ENCODE results near the gene SAP25. TPM values are rescaled to one million over a fixed set of nuclear protein-coding genes. Genes with fewer than 3 reads are reported as not detected.

SAP25 gene
- total RNA-seq: 0.13 TPM in 1 of 2 replicates, not detected in the other

GRCh38 chr7:100573691-100574361, at the start of gene SAP25:
Gene SAP25 (minus strand): TSS chr7:100573900. CDS start chr7:100573742, 158 bp downstream.
- no peak for DNase-seq (ENCODE audit: low read depth in 2 of 2)

GRCh38 chr7:100621554-100621953, 47.9 kb upstream of the SAP25 start:
- no peak for DNase-seq (ENCODE audit: low read depth in 2 of 2)

- no peak for DNase-seq (ENCODE audit: low read depth in 2 of 2)
These were observed 47.1 kb upstream of the SAP25 start for GRCh38 chr7:100620804-100621203.

GRCh38 chr7:100620239-100620638, 46.5 kb upstream of the SAP25 start:
- DNase-seq (ENCODE audit: low read depth in 2 of 2): no peak

DNA sequence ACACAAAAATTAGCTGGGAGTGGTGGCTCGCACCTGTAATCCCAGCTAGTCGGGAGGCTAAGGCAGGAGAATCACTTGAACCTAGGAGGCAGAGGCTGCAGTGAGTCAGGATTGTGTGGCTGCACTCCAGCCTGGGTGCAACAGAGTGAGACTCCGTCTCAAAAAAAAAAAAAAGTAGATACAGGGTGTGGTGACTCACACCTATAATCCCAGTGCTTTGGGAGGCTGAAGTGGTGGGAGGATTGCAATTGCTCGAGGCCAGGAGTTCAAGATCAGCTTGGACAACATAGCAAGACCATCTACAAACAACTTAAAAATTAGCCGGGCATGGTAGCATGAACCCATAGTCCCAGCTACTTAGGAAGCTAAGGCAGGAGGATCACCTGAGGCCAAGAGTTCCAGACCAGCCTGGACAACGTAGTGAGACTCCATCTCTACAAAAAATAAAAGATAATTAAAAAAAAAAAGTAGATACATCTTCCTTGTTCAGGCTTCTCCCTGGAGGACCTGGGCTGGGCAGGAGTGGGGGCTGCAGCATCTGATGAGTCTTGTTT, 40.7 kb upstream of the SAP25 start:
- no peak for DNase-seq (ENCODE audit: low read depth in 2 of 2)

GRCh38 chr7:100613412-100614175, 39.9 kb upstream of the SAP25 start:
- no peak for DNase-seq (ENCODE audit: low read depth in 2 of 2)

DNA sequence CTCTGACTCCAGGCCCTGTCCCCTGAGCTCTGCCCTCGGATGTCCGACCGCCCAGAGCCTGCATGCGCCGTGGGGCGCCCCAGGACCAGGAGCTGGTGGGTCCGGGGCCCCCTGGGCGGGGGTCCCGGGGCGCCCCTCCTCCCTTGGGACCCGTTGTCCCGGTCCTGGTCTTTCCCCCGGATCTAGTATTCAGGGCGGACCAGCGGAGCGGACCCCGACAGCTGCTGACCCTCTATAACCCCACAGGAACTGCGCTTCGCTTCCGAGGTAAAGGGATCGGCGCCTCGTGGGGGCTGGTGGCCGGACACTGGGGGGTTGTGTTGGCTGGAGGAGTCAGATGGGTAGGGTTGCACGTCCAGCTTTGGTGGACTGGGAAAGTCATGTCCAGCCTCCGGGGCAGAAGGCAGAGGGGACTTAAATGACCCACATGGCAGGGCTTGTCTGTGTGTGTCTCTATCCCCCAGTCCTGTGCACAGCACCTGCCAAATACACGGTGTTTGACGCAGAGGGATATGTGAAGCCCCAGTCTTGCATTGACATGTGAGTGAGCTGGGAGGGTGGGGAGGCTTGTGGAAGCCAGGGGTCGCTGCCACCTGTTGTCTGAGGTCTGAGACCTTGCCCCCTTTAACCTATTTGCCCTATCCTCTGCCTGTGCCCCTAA, 39.2 kb upstream of the SAP25 start:
- DNase-seq (ENCODE audit: low read depth in 2 of 2): peak in 1 of 2 donors; percentile 21

GRCh38 chr7:100611983-100612729, 38.5 kb upstream of the SAP25 start, which contains the start of gene MOSPD3:
Gene MOSPD3 (plus strand): TSS chr7:100612540. CDS start chr7:100612792, 252 bp downstream.
- peak; percentile 99 to 100 for DNase-seq (ENCODE audit: low read depth in 2 of 2)

GRCh38 chr7:100609958-100610357, 36.3 kb upstream of the SAP25 start:
- DNase-seq (ENCODE audit: low read depth in 2 of 2): no peak

DNA sequence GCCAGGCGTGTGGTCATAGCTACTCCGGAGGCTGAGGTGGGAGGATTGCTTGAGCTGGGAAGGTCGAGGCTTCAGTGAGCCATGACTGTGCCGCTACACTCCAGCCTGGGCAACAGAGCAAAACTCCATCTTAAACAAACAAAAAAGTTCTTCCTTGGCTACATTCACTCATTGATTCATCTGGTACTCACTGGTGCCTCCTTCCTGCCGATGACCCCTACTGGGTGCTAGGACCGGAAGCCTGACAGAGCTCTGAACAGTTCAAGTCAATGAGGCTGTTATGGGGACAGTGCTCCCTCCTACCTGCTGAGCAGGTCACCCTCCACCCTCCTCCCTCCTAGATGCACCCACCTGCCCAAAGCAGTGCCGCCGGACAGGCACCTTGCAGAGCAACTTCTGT, 33.4 kb upstream of the SAP25 start:
- DNase-seq (ENCODE audit: low read depth in 2 of 2): no peak

DNA sequence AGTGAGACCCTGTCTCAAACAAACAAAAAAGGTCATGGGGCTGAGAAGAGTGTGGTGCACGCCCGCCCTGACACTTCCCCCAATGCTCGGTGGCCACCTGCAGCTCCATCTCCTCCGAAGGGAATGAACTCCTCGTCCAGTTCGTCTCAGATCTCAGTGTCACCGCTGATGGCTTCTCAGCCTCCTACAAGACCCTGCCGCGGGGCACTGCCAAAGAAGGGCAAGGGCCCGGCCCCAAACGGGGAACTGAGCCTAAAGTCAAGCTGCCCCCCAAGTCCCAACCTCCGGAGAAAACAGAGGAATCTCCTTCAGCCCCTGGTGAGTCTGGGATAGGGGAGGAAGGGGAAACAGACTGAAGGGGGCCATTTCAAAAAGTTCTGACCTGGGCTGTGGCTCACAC, 32.6 kb upstream of the SAP25 start:
- DNase-seq (ENCODE audit: low read depth in 2 of 2): no peak

- peak in 1 of 2 donors; percentile 11 for DNase-seq (ENCODE audit: low read depth in 2 of 2)
These were observed 31.5 kb upstream of the SAP25 start for GRCh38 chr7:100604976-100605911.

GRCh38 chr7:100604028-100604975, 30.6 kb upstream of the SAP25 start:
- peak in 1 of 2 donors; percentile 59 for DNase-seq (ENCODE audit: low read depth in 2 of 2)

DNA sequence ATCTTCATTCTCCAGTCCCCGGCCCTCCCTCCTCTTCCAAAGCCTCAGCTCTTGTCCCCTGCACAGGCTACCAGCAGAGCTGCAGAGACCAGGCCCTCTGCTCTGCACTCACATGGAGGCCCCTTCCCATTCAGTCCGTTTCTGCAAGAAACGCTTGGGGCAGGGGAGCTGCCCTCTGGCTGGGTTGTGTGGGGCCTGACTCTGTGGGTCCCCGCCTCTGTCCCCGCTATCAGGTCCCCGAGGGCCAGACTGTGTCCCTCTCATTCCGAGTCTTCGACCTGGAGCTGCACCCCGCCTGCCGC, 30.0 kb upstream of the SAP25 start:
- no peak for DNase-seq (ENCODE audit: low read depth in 2 of 2)

DNA sequence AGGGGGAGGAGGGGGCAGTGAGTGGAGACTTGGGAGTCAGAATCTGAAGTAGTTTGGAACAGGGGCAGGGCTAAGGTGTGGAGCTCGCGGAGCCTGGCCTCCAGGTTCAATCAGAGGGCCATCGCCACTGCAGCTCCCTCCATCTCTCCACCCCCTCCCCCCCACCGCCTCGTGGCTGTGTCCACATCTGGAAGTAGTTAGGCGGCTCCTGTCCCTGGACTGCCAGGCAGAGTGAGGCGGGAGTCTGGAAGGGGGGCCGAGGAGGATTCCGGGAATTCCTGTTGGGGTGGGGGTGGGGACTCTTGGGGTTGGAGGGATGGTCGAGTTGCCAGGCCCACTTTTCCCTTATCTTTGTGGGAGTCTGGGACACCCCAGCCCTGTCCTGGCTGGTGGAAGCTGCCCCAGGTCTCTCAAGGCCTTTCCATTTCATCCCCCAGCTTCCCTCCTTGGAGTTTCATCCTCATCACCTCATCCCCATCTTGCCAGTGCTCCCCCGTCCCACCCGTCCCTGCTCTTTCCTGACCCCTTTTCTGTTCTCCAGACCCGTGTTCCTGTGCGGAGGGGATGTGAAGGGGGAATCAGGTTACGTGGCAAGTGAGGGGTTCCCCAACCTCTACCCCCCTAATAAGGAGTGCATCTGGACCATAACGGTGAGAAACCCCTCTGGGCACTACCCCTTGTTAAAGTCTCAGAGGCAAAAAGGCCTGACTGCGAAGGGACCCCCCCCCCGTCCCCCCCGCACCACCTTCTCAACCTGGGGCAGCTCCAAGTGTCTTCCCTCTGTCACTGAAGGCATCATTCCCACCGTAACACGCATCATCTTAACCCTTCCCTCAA, 29.4 kb upstream of the SAP25 start:
- DNase-seq (ENCODE audit: low read depth in 2 of 2): no peak

DNA sequence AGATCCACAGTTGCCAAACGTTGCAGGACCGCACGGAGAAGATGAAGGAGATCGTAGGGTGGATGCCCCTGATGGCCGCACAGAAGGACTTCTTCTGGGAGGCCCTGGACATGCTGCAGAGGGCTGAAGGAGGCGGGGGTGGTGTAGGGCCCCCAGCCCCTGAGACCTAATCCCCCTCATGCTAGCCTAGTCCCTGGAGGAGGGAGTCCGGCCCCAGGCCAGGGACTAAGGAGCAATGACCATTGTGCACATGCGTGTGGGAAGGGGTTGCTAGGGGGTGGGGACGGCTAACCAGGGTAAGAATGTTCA, 27.0 kb upstream of the SAP25 start:
- no peak for DNase-seq (ENCODE audit: low read depth in 2 of 2)

GRCh38 chr7:100599911-100600729, 26.4 kb upstream of the SAP25 start:
- no peak for DNase-seq (ENCODE audit: low read depth in 2 of 2)

- DNase-seq (ENCODE audit: low read depth in 2 of 2): no peak
These were observed 24.7 kb upstream of the SAP25 start for GRCh38 chr7:100598425-100598824.
